Measurements from ENCODE around the gene HADHA.

- TF ChIP-seq CTCF (IDR thresholded peaks at IDR 0.05; ENCODE audit: insufficient read depth, low read depth, low read length) (no peak), EZH2 (IDR thresholded peaks at IDR 0.05; ENCODE audit: insufficient read depth, low read length) (no peak)
Observed at GRCh38 chr2:26162963-26163362, 81.5 kb downstream of the HADHA start.

Data from astrocyte (in vitro differentiated cells and primary cell).